OCI-LY3 (cell line): ENCODE results near the gene COMMD7.
"Not testable (repeated sequence)": the region's sequence is repeated elsewhere in the genome, so short reads cannot be mapped to it uniquely, and the experiment has no call there.

Experiments
- H2AFZ ChIP-seq: fragments of 200-600, 300-600 bp; shearing (Covaris generic); 2 replicates; pipeline ENCODE4 v1.6.0; 2014; ENCODE audit warnings: antibody characterized with exemption, low read depth, low read length
- H3K27ac ChIP-seq: fragments of 200-600, 300-600 bp; sonication (generic); 2 replicates; pipeline ENCODE4 v1.5.1; 2014; ENCODE audit warnings: mild to moderate bottlenecking, low read length, moderate library complexity, mixed read lengths
- H3K27me3 ChIP-seq: fragments of 200-600, 300-600 bp; sonication (generic); 2 replicates; pipeline ENCODE4 v1.6.1; 2014; ENCODE audit warnings: low read depth, low read length, mixed read lengths
- H3K36me3 ChIP-seq: fragments of 200-600, 300-600 bp; sonication (generic); replicated peaks from 2 replicates; pipeline ENCODE3; 2014; ENCODE audit warnings: low read depth, low read length, mixed read lengths
- H3K4me1 ChIP-seq: fragments of 300-600, 200-600 bp; sonication (generic); 2 replicates; pipeline ENCODE4 v1.6.1; 2014; ENCODE audit warnings: low read length, mixed read lengths
- H3K4me2 ChIP-seq: fragments of 200-600, 300-600 bp; sonication (generic); 2 replicates; pipeline ENCODE4 v1.6.1; 2014; ENCODE audit warnings: low read length, mixed read lengths
- H3K4me3 ChIP-seq: fragments of 300-600, 200-600 bp; sonication (generic); 2 replicates; pipeline ENCODE4 v1.5.1; 2014; ENCODE audit warnings: antibody characterized with exemption, mild to moderate bottlenecking, low read length, moderate library complexity
- H3K79me2 ChIP-seq: fragments of 300-600, 200-600 bp; shearing (Covaris generic); 2 replicates; pipeline ENCODE4 v1.6.1; 2014; ENCODE audit warnings: mild to moderate bottlenecking, low read length, mixed read lengths
- H3K9ac ChIP-seq: fragments of 300-600, 200-600 bp; shearing (Covaris generic); 2 replicates; pipeline ENCODE4 v1.6.0; 2014; ENCODE audit warnings: mild to moderate bottlenecking, low read length, moderate library complexity
- H3K9me3 ChIP-seq: fragments of 200-600, 300-600 bp; shearing (Covaris generic); 2 replicates; pipeline ENCODE4 v1.6.1; 2014; ENCODE audit warnings: low read length, mixed read lengths; ENCODE audit not compliant: insufficient read depth
- H4K20me1 ChIP-seq: fragments of 200-600, 300-600 bp; sonication (generic); 2 replicates; pipeline ENCODE4 v1.6.1; 2016; ENCODE audit warnings: low read length, mixed read lengths; ENCODE audit not compliant: insufficient read depth
- CTCF ChIP-seq: fragments of 200-600, 300-600 bp; sonication (generic); IDR thresholded peaks from 2 replicates; pipeline ENCODE4 v1.5.1; 2014; ENCODE audit warnings: antibody characterized with exemption, low read length, low read depth
- EZH2phosphoT487 ChIP-seq: fragments of 200-600 bp; shearing (Covaris generic); IDR thresholded peaks from 2 replicates; pipeline ENCODE4 v1.6.1; 2018; ENCODE audit warnings: antibody characterized with exemption, mixed run types, low read depth

Gene COMMD7

GRCh38 chr20:32727683-32728082 is 15.6 kb downstream of the COMMD7 start:
- Histone ChIP-seq H3K4me3 (no peak overlapping the region), H3K9ac (no peak overlapping the region), H4K20me1 (peaks cover 7% of the 10 kb centered on the region; the same call in 1 of the 2 replicates), H3K79me2 (no peaks in the 10 kb centered on the region), H3K27ac (no peak overlapping the region), H2AFZ (no peak overlapping the region), H3K4me1 (peaks cover 7% of the 10 kb centered on the region), H3K9me3 (no peaks in the 10 kb centered on the region), H3K4me2 (no peak overlapping the region), H3K36me3 (peaks cover 14% of the 10 kb centered on the region), H3K27me3 (no peaks in the 10 kb centered on the region)
- no peak for TF ChIP-seq EZH2phosphoT487
- TF ChIP-seq CTCF, result no peak

- no peak overlapping the region for H2AFZ ChIP-seq
- no peaks in the 10 kb centered on the region for H4K20me1 ChIP-seq
- no peaks in the 10 kb centered on the region for H3K27me3 ChIP-seq
- no peak for TF ChIP-seq EZH2phosphoT487
- no peaks in the 10 kb centered on the region for H3K79me2 ChIP-seq
- H3K36me3 ChIP-seq, result peaks cover 11% of the 10 kb centered on the region
- H3K4me1 ChIP-seq, result no peaks in the 10 kb centered on the region
- H3K27ac ChIP-seq, result no peak overlapping the region
- no peaks in the 10 kb centered on the region for H3K9me3 ChIP-seq
- H3K9ac ChIP-seq, result no peak overlapping the region
- no peak overlapping the region for H3K4me3 ChIP-seq
- H3K4me2 ChIP-seq, result no peak overlapping the region
These were observed 24.4 kb downstream of the COMMD7 start for GRCh38 chr20:32718749-32719348.

DNA sequence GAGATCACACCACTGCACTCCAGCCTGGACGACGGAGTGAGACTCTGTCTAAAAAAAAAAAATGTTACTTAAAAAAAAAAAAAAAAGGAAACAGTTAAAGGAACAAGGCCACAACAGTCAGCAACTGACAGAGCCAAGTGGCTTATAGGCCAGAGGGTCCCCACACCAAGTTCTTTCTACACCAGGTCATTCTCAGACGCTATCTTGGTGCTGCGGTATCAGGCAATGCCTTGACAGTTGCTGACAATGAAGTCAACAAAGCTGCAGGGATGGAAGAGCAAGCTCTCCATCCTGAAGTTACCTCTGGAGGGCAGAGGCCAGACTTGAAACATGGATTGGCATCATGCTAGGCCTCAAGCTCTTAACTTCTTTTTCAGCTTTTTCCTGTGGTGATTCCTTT is 31.9 kb downstream of the COMMD7 start:
- Histone ChIP-seq H3K4me1 (no peaks in the 10 kb centered on the region), H3K27me3 (no peaks in the 10 kb centered on the region), H3K36me3 (peaks cover 2% of the 10 kb centered on the region), H3K79me2 (no peaks in the 10 kb centered on the region), H2AFZ (no peak overlapping the region), H3K27ac (no peak overlapping the region), H3K4me2 (no peak overlapping the region), H3K4me3 (no peak overlapping the region), H4K20me1 (no peaks in the 10 kb centered on the region), H3K9ac (no peak overlapping the region), H3K9me3 (no peaks in the 10 kb centered on the region)
- no peak for TF ChIP-seq CTCF
- no peak for TF ChIP-seq EZH2phosphoT487

GRCh38 chr20:32709632-32710121 is 33.6 kb downstream of the COMMD7 start:
- H3K27me3 ChIP-seq, result no peaks in the 10 kb centered on the region
- no peak overlapping the region for H2AFZ ChIP-seq
- peaks cover 2% of the 10 kb centered on the region for H3K36me3 ChIP-seq
- no peak overlapping the region for H3K27ac ChIP-seq
- no peak overlapping the region for H3K4me2 ChIP-seq
- no peaks in the 10 kb centered on the region for H3K4me1 ChIP-seq
- H3K9ac ChIP-seq, result no peak overlapping the region
- H4K20me1 ChIP-seq, result no peaks in the 10 kb centered on the region
- TF ChIP-seq EZH2phosphoT487 (no peak), CTCF (no peak)
- no peaks in the 10 kb centered on the region for H3K79me2 ChIP-seq
- H3K4me3 ChIP-seq, result no peak overlapping the region
- no peaks in the 10 kb centered on the region for H3K9me3 ChIP-seq

DNA sequence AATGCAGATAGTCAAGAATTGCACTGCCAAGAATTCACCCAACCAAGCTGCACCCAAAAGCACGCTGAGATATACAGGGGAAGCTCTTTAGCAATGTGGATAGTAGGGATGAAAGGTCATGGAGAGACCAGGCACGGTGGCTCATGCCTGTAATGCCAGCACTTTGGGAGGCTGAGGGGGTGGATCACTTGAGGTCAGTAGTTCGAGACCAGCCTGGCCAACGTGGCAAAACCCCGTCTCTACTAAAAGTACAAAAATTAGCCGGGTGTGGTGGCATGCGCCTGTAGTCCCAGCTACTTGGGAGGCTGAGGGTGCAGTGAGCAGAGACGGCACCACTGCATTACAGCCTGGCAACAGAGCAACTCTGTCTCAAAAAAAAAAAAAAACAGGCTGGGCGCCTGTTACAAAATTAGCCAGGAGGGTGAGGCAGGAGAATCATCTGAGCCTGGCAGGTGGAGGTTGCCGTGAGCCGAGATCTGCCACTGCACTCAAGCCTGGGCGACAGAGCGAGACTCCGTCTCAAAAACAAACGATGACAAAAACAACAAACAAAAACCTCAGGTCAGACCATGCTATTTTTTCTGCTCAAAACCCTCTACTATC is 34.1 kb downstream of the COMMD7 start:
- not testable (repeated sequence) for H3K4me2 ChIP-seq, H2AFZ ChIP-seq, H3K27ac ChIP-seq, H4K20me1 ChIP-seq, H3K36me3 ChIP-seq, H3K9me3 ChIP-seq, H3K79me2 ChIP-seq, H3K4me3 ChIP-seq, H3K9ac ChIP-seq, H3K4me1 ChIP-seq, H3K27me3 ChIP-seq
